Spleen (tissue), 7 donors: ENCODE data around the gene CZIB.

Experiments
- CTCF ChIP-seq, 11 experiments: fragments of 200-600 bp in 7 of 11; fragments of 450-650 bp in 4 of 11; sonication (generic) in 4 of 11; IDR thresholded peaks in 8 of 11; conservative IDR thresholded peaks in 3 of 11; 1 replicate in 7 of 11; 2 replicates in 4 of 11; pipeline versions ENCODE4 v1.4.0 to v1.8.0; 2016 to 2021; ENCODE audit warnings: antibody characterized with exemption in 11 of 11, inconsistent platforms in 4 of 11, mild to moderate bottlenecking in 1 of 11
- POLR2A ChIP-seq, 3 donors: fragments of 450-650 bp; IDR thresholded peaks; one replicate each; pipeline ENCODE4 v1.5.1; 2017; ENCODE audit warnings: antibody characterized with exemption in 3 of 3, mild to moderate bottlenecking in 1 of 3
- POLR2AphosphoS5 ChIP-seq, 3 donors: sonication (generic); formaldehyde crosslinking; IDR thresholded peaks; one replicate each; pipeline ENCODE4 v1.5.1; 2017; ENCODE audit warnings: antibody characterized with exemption in 3 of 3
- donor health status: DM: no; HTN: no; CAD: no; lungs with moderate emphysema.
- donor health status: DM: no; HTN: no; CAD: no.
- donor health status: DM: no; HTN: no; CAD: no.

DNA sequence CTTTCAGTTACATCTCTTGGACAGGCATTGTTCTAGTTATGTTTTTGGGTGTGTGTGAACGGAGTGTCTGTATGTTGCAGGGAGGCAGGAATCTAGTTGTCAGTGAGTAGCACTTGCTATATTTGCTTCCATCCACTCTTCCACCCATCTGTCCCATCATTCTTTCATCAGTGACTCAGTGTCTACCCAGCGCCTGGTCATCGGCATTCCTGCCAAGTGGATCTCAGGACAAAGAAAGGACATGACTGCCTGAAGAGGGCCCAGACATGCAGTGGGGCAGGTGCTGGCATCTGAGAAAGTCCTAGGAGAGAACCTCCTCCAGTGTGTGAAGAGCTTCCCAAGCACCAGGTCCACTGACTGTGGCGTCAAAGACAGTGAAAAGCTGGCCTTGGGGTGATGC is 45.1 kb upstream of the CZIB start:
- no peak for TF ChIP-seq CTCF (IDR thresholded peaks at IDR 0.05 in 8 of 11, conservative IDR thresholded peaks at IDR 0.05 in 3 of 11)
- TF ChIP-seq POLR2A (IDR thresholded peaks at IDR 0.05) = no peak
- no peak for TF ChIP-seq POLR2AphosphoS5 (IDR thresholded peaks at IDR 0.05)
